ENCODE measurements around the gene CYYR1.

CYYR1 gene

DNA sequence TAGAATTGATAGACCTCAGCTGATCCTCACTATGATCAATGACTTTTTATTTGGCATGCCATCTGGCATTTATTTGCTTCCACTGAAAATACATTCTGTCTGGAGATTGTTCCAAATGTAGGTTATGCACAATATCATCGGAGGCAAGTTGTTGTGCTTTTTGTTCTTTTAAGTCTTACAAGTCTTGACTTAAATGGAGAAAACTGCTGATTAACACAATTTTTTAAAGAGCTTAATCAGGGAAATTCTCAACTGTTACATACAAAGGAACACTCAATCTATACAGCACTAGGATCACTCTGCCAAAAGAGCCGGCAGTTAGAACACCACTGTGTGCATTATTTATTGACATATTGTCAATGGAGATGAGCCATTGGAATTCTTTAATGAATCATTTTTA, 19.2 kb downstream of the CYYR1 start:
- DNase-seq (ENCODE audit: low spot score): no peak

DNA sequence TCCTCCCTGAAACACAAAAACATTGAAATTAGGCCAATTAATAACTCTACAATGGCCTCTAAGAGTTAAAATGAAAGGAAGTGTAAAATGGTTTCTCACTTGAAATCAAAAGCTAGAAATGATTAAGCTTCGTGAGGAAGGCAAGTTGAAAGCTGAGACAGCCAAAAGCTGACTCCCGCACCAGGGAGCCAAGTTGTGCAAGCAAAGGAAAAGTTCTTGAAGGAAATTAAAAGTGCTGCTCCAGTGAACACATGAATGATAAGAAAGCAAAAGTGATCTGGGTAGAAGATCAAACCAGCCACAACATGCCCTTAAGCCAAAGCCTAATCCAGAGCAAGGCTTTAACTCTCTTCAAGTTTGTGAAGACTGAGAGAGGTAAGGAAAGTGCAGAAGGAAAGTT, 22.8 kb downstream of the CYYR1 start:
- DNase-seq (ENCODE audit: low spot score): no peak

DNA sequence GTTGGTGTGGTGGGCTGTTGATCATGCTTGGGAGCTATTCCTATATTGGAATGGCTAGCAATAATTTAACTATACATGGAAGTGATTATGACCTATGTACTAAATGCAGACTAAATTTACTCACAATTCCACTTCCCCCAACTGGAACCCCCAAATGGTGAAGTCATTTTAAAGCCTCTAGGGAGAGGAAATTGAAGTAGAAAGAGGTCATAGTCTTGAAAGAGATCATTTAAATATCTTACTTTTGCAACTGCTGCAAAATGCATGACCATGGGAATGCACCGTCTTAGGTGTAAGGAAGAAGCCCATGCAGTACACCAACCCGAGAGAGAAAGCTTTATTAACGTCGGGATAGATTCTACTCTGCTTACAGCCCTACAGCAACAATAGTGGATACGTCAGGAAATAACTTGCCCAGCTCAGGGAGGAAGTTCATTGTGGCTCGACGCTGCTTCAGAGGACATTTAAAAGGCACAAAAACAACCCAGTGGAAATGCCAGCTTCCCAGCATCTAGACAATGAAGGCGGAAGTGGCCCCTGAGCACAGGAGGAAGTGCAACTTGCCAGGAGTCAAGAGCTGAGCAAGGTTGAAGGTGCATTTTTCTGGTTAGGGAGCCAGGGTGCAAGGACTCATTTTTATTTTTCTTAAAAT, 26.5 kb downstream of the CYYR1 start:
- peak; percentile 65 for DNase-seq (ENCODE audit: low spot score)

DNA sequence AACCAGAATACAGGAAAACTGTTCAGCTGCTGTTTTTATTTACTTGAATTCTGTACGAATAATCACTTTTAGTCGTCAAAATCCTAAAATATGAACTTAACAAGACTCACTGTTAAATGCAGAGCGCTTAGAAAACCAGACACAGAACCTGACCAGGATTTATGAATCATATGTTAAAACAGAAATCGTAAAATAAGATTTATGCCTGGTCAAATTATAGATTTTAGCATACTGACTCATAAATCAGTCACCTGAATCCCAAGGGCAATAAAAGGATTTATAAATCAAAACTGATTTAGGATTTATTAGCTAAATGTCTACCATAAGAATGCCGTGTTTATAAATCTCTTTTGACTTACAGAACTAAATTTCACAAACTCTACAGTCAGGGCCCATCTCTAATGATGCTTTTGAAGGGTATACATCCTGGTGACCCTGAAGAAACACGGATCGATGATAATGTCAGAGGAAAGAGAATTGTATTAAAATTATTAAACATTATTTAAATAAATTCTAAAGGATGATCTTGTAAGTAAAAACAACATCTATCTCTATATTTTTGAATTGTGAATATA, 28.8 kb downstream of the CYYR1 start:
- no peak for DNase-seq (ENCODE audit: low spot score)

DNA sequence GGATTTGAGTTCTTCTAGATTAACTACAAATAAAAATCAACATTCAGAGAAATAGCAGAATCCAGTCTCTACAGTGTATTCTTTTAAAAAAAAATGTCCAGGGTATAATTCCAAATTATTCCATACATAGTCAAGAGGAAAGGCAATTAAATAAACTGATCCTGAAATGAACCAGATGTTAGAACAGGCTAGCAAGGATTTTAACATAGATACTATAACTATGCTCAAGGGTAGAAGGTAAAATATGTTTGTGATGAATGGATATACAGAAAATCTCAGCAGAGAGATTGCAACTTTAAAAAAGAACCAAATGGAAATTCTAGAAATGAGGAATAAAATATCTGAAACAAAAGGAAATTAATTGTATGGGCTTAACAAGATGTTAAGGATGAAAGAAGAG, 32.4 kb downstream of the CYYR1 start:
- no peak for DNase-seq (ENCODE audit: low spot score)

DNA sequence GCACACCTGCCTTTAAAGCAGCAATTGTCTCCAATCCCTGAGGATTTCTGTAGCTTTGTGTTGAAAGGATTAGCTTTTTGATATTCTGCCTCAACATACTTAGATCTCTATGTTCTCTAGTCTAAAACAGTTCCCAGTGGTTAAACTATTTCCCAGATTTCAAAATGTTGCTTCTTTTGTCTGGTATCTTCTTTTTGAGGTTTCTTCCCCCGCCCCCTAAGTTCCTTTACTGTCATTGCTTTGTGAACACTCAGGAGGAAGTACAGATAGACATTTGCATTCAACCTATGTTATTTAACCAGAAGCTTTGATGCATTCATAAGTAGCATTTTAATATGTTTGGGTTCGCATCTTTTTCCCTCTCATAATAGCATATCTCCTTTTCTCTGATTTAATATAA, 33.5 kb downstream of the CYYR1 start:
- DNase-seq (ENCODE audit: low spot score): no peak

DNA sequence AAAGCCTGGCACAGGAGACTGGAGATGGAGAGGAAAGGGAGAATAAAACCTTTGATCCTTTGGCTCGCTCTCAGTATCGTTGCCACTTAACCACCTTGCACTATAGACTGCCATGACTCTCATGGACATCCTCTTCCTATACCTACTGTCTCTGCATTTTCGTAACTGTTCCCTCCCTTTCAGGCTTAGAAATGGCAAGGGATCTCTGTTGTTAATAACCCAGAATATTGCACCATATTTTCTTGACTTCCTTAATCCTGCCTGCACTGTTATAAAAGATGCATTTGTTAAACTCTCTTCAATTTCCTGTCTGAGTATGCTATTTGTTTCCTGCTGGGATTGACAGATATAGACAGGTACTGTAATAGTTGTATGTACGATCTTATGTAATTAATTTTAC, 38.6 kb downstream of the CYYR1 start:
- no peak for DNase-seq (ENCODE audit: low spot score)

DNA sequence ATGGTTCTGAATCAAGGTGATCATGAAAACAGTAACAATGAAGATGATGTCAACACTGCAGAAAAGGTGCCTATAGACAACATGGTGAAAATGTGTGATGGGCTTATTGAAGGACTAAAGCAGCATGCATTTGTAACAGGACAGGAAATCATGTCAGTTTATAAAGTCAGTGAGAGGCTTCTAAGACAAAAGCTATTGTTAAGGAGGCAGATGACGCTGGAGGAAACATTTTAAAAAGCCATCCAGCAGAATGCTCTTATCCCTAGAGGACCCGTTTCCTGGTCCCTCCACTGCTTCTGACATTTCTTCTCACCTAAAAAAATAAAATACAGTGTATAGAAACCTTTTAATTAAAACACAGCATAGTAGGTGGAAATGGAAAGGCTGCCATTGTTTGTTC, 40.9 kb downstream of the CYYR1 start:
- DNase-seq (ENCODE audit: low spot score): no peak

DNA sequence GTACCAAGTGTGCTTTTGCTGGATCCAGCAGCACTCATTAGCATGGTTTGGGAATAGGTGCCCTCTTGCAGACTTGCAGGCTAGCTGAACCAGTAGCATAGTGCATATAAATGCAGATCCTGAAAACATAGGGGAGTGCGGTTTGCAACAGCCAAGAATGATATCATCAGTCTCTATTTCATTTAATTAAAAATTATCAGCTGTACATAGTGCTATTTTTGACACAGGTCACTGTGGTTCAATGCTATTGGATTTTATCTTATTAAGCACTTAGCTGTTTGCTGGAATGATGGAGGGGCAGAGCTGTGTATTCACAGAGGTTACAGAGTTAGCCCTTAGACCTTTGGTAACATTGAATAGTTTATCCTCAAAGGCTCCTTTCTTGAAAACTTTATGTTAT, 43.6 kb downstream of the CYYR1 start:
- DNase-seq (ENCODE audit: low spot score): no peak

DNA sequence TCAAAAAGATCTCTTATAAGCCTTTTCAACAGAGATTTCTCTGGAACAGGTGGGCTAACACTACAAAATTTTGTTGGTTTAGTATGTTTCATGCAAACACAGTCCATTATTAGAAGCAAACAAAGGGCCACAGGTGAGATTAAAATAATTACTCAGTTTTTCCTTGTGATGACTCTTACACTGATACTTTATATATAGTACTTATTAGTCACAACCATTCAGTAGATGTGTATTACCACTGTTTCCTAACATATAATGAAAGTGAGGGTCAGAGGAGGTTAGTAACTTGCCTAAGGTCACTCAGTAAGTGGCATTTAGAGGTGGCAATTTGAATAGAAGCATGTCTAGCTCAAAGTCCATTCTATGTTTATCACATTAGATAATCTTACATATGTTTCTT, 44.2 kb downstream of the CYYR1 start:
- no peak for DNase-seq (ENCODE audit: low spot score)

DNA sequence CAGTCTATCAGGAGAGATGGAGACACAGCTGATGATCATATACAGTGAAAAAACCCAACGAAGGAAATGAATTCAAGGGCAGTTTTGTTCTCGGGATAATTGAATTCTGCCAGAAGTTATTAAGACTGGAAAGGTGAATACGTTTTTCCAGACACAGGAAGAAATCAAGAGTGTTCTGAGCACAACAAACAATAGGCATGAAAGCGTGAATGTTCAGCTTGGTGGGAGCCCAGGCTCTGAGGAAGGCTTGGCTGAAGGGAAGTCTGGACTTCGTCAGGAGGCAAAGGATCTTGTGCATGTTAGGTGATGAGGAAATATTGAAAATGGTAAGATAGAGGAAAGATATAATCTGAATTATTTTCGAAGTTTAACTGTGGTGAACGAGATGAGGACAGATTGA, 50.4 kb downstream of the CYYR1 start:
- no peak for DNase-seq (ENCODE audit: low spot score)

DNA sequence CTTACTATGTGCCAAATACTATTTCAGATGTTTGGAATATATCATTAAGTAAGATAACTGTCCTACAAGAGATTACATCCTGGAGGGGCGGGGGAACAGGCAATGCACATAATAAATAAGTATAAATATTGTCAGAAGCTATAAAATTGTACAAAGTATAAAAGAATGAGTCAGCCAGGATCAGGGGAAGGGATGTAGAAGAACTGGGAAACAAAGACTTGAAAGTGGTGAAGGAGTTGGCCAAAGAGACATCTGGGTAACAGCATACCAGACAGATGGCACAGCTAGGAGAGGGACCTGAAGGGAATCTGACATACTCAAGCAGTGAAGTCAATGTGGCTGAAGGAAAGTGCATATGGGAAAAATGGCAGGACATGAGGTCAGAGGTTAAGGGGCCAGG, 53.9 kb downstream of the CYYR1 start:
- no peak for DNase-seq (ENCODE audit: low spot score)

DNA sequence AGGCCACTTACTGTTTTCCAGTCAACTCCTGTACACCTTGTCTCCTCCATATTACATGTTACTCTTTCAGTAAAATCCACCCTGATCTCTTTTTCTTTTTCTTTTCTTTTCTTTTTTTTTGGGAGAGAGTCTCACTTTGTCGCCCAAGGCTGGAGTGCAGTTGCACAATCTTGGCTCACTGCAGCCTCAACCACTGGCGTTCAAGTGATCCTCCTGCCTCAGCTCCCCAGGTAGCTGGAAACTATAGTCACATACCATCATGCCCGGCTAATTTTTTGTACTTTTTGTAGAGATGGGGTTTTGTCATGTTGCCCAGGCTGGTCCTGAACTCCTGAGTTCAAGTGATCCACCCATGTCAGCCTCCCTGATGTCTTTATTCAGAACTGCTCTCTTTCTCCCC, 57.8 kb downstream of the CYYR1 start:
- no peak for DNase-seq (ENCODE audit: low spot score)

DNA sequence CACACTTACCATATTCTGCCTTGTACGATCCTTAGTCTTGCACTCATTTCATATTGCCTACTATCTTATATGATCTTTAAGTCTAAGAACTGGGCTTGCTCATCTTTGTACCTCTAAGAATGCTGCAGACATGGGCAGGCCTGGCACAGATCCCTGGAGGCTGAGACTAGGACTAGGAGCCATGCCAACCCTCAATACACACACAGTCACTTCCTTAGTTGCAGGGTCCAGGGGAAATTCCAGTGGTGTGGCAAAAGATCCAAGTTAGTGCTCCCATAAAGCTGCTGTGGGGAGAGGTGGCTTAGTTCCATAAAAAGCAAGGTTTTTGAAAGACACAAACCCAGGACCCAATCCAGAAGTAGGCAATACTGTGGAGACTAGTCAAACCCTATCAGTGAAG, 59.9 kb downstream of the CYYR1 start:
- no peak for DNase-seq (ENCODE audit: low spot score)

DNA sequence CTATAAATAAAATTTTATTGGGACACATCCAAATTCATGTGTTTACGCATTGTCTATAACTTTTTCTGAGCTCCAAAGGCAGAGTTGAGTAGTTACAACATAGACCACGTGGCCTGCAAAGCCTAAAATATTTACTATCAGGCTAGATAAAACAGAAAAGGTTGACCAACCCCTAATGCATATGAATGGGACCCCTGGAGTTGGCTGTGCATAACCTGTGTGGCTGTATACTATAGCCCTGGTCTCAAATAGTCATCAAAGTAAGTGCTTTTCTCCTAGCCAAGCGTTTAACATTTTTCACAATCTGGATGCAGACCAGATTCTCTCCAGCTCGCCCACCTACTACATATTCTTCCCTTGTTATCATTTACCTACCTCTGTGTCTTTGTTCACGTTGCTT, 60.4 kb downstream of the CYYR1 start:
- no peak for DNase-seq (ENCODE audit: low spot score)

DNA sequence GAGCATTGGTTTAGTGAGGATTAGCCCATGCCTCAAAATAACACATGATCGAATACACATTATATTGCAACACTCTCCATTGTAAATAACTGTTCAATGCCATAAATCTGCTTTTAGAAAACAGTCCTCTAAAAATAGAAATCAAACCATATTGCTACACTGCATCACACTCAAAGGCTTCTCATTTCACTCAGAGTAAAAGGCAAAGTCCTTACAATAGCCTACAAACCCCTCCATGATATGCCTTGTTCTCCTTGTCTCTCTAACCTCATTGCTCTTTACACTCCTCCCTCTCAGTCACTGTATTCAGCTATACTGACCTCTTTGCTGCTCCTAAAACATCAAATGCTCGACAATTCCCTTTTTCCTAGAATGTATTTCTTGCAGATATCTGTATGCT, 64.2 kb downstream of the CYYR1 start:
- DNase-seq (ENCODE audit: low spot score): no peak

DNA sequence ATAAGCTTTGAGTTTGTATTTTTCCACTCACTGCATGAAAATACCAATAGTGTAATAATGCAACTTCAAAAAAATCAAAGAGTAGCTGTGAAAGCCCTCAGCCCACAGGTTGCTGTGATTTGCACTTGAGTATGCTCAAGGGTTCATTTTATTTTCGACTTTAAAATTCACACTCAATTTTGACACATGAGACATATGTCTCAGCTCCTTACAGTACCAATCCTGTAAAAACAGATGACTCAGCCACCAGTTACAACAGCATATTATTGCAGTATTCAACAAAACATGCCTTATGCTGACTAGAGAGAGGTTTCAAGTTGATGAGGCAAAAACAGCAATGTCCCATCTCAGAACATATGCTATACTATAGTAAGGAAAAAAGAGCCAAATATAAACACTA, 66.1 kb downstream of the CYYR1 start:
- no peak for DNase-seq (ENCODE audit: low spot score)

DNA sequence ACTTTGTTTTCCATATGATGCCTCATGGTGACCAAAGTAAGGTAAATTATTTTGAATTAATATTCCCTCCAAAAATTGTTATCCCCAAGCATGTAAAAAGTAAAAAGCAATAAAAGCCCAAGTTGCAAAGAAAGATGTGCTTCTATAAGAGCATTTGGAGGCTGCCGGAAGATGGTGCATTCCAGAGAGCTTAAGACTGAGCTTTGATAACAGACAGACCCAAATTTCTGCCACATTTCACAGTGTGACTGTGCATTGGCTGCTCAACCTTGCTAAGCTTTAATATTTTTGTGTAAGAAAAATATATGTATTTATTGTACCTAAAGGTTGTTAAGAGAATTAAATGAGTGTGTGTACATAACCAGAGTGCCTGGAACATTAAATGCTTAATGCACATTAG, 67.9 kb downstream of the CYYR1 start:
- DNase-seq (ENCODE audit: low spot score): no peak

DNA sequence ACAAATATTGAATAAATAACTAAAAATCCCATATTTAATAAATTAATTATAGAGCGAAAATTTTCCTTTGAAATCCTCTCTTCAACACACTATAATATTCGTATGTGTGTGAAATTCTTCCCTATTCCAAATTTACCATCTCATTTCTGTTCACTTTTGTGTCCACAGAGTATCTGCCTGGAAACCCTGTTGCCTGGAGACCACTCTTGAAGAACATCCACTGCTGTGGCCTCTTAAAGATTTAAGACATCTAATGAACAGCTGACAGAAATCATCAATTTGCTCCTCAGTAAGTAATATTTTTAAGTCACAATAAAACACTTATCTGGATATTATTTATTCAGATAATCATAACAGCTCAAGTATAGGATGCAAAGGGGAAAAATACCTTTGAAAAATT, 69.7 kb downstream of the CYYR1 start:
- no peak for DNase-seq (ENCODE audit: low spot score)

DNA sequence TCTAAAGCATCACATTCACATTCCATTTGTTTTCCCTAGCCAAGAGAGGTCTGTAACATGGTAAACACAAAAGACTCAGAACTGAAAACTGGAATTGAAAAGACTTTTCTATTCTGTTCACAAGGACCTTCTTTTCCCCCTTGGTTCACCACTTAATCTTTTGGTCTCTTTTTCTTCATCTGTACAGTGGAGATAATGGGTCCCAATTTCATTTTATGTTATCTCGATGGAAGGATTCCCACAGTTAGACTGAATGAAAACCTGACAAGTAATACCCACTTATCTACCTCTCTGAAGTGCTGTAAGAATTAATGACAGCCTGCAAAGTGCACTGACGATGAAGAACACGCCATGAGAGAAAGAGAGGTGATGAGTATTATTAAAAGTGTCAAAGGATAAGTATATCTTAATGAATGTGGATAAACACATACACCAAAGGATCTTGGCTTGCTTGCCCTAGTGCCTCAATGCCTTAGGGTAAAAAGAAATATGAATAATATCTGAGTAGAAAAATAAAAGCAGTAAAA, 71.5 kb downstream of the CYYR1 start:
- DNase-seq (ENCODE audit: low spot score): no peak

DNA sequence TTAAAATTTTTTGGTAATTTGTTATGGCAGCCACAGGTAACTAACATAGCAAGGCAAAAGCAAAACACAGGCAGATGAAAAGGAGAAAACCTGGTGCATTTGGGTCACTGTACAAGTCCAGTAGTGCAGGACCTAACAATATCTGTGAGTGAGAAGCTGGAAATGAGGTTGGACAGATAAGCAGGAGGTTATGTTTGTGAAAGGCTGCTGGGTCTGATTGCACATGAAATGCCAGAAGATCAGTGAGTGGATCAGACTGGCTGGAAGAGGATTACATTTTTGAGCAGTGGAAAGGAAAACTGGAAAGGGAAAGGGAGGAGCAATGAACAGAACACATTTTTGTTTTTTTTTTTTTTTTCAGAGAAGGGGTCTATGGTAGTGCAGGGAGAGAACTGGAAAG, 73.6 kb downstream of the CYYR1 start:
- DNase-seq (ENCODE audit: low spot score): no peak

DNA sequence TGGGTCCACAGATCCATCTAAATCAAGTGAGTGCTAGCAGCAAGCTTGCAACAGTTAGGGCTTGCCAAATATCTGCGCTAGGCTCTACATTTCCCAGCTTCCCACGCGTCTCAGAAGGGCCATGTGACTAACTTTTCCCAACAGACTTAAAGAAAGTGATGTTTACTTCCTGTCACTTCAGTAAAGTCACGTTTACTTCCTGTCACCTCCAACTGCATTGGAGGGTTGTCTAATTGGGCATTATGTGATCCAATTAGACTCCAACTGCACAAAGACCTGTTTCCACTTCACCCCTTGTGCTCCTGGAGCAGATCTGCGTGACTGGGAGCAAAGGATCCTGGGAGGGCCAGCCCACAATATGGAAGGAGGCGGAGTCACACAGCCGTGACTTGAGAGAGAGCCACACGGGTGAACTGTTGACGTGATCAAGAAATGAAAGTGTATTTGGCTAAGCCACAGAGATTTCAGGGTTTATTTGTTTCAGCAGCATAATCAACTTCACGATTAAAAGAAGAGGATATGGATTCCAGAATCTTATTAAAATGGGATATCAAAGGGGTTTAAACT, 77.7 kb downstream of the CYYR1 start:
- DNase-seq (ENCODE audit: low spot score): no peak

DNA sequence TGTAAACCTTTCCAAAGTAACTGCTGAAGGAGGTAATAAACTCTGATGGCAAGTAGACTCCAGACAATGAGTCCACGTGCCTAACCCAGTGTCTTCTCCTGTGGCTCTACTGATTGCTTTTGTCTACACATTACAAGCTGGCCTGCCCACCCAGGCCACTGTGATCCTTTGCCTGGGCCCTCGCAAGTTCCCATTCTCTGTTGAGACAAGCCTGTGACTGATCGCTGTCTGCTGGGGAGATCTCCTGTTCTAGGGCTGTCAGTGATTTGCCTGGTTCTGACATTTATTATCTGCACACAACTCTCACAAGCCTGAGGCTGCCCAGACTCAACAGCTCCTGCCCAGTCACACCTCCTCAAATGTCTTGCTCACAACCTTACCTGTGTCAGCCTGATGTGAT, 81.4 kb downstream of the CYYR1 start:
- no peak for DNase-seq (ENCODE audit: low spot score)

DNA sequence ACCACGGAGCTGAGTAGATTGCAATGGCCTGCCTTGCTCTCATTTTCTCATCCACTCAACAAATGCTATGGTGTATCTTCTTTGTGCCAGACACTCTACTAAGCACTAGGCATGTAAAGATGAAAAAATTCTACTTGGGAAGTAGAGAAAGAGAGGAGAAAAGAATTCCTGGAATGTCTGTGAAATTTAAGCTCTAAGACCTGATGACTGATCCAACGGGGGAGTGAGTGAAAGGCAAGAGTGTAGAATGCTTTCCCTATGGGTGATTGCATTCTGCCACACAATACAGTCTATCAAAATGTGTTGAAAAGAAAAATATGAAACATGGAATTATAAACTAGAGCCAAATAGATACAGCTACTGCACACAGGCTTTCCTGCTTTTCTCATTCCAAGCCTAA, 82.3 kb downstream of the CYYR1 start:
- no peak for DNase-seq (ENCODE audit: low spot score)

Data from pons (tissue), 1 donor.